NOMO-1 (cell line): Measurements from ENCODE around the gene C2orf15.
"Not testable (repeated sequence)": the region's sequence is repeated elsewhere in the genome, so short reads cannot be mapped to it uniquely, and the experiment has no call there.

Source experiments
- DNase-seq, 2 experiments: peaks; one replicate each; lab custom pipeline; 2025; ENCODE audit not compliant: unreplicated experiment in 2 of 2; lab: John Stamatoyannopoulos, UW

C2orf15 gene, protein sequence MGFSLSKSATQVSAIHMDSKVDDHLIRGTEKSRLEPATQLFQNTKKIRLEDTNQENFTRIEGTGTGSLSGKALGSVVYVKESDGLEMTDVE

GRCh38 chr2:99141110-99142108 is at the start of gene C2orf15:
Gene C2orf15 (plus strand): TSS chr2:99141707. CDS start chr2:99150559, 8,852 bp downstream.
- DNase-seq = peak; percentile 88 to 94

DNA sequence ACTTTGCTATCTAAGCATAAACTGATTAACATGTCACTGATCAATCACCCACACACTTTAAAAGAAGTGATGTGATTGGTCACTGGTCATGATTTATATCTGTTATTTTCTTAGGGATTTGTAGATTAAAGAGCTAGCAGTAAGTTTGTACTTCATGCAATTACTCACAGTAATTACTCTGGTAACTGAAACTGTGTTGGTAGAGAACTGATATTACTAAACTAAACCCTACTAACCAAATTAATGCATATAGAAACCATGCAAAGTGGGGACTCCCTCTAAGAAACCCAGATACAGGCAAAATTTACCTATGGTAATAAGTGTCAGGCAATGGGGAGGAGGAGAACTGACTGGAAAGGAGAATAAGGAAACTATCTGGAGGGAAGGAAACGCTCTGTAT is 44.8 kb upstream of the C2orf15 start:
- DNase-seq = no peak

GRCh38 chr2:99101697-99102096 is 39.8 kb upstream of the C2orf15 start:
- peak in 1 of 2 experiments; percentile 46 for DNase-seq

DNA sequence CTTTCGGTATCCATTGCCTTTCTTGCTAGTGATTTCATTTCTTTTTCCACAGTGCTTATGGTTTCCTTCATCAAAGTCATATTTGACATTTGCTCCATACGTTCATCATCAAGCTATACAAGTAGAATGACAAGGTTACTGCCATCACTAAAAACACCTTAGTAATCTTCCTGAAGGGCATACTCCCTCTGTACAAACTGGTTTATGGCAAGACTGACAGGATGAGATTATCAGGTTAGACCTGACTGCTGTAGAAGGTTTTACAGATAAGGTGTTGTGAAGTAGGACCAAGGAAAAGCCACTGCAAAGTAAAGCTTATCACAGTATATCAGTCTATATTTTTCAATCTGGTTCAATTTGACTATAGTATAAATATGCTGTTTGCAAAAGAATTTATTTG is 37.5 kb upstream of the C2orf15 start:
- DNase-seq = no peak

DNA sequence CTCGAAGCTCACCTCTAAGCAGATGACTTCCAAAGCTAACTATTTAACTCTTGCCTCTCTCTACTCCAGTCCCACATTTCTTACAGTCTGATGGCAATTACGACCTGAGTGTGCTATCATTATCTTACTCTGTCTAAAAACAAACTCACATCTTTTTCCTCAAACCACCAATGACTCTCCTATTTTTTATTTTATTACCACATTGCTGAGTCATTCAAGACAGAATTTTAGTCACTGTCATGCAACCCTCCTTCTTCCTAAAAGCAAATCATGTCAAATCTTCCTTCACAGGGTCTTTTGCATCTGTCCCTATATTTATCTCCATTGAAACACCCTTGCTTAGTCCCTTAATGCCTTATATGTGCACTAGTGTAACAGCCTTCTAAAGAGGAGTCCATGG is 34.6 kb upstream of the C2orf15 start:
- DNase-seq = peak in 1 of 2 experiments; percentile 21

GRCh38 chr2:99111236-99111635 is 30.3 kb upstream of the C2orf15 start:
- no peak for DNase-seq

- no peak for DNase-seq
These were observed 29.6 kb upstream of the C2orf15 start for GRCh38 chr2:99111945-99112344.

DNA sequence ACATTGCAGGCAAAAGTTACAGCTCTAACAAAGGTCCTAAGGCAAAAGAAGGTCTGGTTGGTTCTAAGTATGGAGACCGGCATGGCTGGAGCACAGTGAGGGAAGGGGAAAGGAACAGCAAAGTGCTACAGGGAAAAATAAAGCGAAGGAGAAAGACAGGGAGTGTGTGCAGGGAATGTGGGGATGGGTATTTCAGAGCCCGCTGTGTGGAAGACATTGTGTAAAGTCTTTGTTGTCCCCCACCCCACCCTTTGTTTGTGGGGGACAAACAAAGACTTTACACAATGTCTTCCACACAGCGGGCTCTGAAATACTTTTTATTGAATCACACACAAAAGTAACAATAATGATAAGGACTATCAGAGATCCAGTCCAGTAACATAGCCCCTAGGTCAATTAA is 28.9 kb upstream of the C2orf15 start:
- DNase-seq = no peak

DNA sequence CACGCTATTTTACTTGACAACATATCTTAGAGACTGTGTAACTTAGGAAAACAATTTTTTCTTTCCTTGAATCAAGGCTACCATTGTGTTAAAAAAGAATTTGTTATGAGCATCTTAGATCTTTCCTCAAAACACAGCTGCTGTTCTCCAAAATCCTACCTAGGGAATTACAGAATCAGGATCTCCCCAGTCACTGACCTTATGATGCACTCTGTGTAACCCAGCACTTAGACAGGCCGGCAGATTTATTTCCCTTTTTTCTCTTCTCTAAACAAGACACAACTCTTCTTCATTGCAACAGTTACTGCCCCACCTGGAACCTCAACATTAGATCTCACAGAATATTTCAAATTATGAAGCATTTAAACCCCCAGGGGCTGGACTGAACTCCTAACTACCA is 13.5 kb upstream of the C2orf15 start:
- DNase-seq = peak in 1 of 2 experiments; percentile 66

GRCh38 chr2:99135044-99135556 is 6.4 kb upstream of the C2orf15 start:
- not testable (repeated sequence) for DNase-seq

GRCh38 chr2:99139003-99139402 is 2.5 kb upstream of the C2orf15 start:
- DNase-seq = no peak

GRCh38 chr2:99140056-99140859 is 1.2 kb upstream of the C2orf15 start:
- no peak for DNase-seq

GRCh38 chr2:99140860-99141109 is 722 bp upstream of the C2orf15 start:
- peak; percentile 41 to 68 for DNase-seq

GRCh38 chr2:99150706-99151105 is 9.2 kb downstream of the C2orf15 start:
- peak; percentile 68 to 89 for DNase-seq

GRCh38 chr2:99152199-99152895 is 10.8 kb downstream of the C2orf15 start:
- no peak for DNase-seq

DNA sequence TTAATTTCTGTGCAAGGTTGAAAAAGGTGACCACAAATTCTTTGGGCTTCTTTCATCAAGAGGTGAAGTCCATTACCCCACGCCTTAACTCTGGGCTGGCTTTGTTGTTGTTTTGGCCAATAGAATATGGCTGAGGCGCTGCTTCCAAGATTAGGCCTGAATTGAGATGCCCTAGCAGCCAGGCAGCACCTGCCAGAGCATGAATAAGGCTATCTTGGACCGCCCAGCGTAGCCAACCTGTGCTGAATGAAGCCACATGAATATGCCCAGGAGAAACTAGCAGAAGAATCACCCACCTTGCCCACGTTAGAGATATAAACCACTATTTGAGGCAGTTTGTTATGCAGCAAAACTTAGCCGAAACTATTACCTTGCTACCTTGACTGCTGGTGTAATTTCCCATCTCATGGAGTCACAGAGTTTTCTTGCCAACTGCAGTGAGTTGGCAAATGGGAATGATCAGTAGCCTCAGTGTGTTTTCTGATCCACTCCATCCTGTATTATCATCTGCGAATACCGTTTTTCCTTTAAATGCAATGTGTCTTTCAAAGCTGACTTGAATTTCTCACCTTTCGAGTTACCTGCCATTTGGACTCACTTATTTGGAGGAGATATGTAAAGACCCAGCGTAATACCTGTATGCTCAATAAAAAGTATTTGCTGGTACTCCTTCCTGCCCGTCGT is 12.6 kb downstream of the C2orf15 start:
- DNase-seq = no peak

DNA sequence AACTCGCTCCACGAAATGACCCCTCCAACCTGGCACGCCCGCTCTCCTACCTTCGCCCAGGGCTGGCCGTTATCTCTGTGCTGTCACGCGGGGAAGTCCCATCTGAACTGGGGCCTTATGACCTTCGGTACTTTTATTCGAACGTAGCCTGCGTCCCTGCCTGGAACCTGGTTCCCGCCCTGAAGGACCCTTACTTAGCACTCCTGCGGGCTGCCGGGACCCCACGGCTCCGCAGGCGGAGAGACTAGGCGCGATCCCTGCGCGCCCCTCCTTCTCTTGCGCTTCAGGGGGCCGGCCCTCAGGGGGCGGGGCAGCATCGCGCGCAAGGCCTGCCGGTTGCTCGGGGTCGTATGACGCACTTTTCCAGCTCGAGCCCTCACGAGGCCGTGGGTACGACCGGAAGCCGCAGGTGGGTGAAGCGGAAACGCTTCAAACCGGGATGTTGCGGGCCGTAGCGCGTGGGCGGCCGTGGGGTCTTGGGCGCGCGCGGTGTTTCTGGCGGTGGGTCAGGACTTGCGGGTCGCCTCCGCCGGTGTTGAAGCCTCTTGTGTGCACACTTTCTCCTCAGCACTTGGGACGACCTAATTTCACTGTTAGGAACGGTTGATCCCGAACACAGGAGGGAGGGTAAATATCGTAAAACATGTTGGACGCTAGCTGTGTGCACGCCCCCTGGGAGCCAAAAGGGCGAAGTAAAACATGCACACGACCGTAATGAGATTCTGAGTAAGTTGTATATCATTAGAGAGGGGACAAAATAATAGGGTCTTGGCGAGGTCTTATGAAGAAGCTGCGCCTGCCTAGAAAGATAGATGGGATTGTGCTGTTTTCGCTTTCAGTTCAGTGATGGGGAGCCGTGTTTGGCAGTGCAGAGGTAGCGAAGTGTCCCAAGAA is 13.4 kb downstream of the C2orf15 start, which contains the start of the genes LIPT1 and TSGA10:
Gene LIPT1 (plus strand): TSS at position 325 of the 894 bp plus-strand sequence. CDS start 6,991 bp downstream, outside the sequence.
Gene TSGA10 (minus strand): TSS at position 300 of the 894 bp plus-strand sequence. CDS start 45,503 bp downstream, outside the sequence.
- peak; percentile 81 to 91 for DNase-seq

DNA sequence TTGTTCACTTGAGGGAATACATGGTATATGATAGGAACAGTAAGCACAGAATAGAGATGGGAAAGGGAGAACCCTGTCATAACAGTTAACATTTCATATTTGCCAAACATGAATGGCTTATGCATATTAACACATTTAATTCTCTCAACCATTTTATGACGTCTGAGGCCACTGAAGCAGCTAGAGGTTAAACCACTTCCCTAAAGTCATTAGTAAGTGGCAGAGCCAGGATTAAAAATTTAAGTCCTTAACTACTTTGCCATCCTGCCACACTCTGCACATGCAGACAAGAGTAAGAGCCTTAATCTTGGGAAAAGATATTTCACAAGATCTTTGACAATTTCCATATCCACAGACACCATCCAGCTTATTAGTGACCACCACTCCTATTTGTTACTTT is 15.4 kb downstream of the C2orf15 start:
- peak in 1 of 2 experiments; percentile 33 for DNase-seq

DNA sequence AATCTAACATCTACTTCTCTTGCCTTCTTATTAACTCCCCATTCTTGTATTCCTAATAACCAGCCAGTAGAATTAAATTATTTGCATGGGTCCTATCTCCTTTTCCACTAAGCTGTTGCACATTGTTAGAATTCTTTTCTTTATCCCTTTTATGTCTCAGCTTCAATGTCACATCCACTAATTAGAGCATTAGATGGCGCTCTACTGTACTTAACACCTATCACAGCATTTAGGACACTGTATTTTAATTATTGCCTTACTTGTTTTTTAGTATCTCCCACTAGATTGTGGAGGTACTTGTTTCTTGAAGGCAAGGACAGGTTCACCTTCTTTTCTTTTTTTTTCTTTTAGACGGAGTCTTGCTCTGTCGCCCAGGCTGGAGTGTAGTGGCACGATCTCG is 17.1 kb downstream of the C2orf15 start:
- no peak for DNase-seq
